Activated T-helper 1 cell treated with anti-CD3 and anti-CD28 coated beads, Interleukin-12 subunit alpha, Interleukin-12 subunit beta, Interleukin-2, Interleukin-4 antibody, amounts not matched to agents 30 ng/mL and 10 ng/mL and 1 ng/mL, durations not matched to agents 14 hours and 24 hours and 36 hours (primary cell): ENCODE data around the gene C1orf115. TPM values are rescaled to one million over a fixed set of nuclear protein-coding genes. Genes with fewer than 3 reads are reported as not detected.

Experiments
- DNase-seq: peaks from one replicate; pipeline ENCODE4 v3.0.0; 2021; ENCODE audit warnings: low spot score
- H3K27ac Mint-ChIP-seq: one replicate; pipeline ENCODE4 v1.8.0; 2021; ENCODE audit warnings: mild to moderate bottlenecking, mixed read lengths
- H3K27me3 Mint-ChIP-seq: one replicate; pipeline ENCODE4 v1.8.0; 2022; ENCODE audit warnings: mild to moderate bottlenecking, moderate library complexity, mixed read lengths; ENCODE audit not compliant: insufficient read depth
- H3K36me3 Mint-ChIP-seq: one replicate; pipeline ENCODE4 v1.8.0; 2021; ENCODE audit warnings: low read depth, mixed read lengths
- H3K4me1 Mint-ChIP-seq: one replicate; pipeline ENCODE4 v1.8.0; 2021; ENCODE audit warnings: low read depth, mixed read lengths
- H3K4me3 Mint-ChIP-seq: one replicate; pipeline ENCODE4 v1.8.0; 2021; ENCODE audit warnings: mild to moderate bottlenecking, moderate library complexity, mixed read lengths
- H3K9me3 Mint-ChIP-seq: one replicate; pipeline ENCODE4 v1.8.0; 2021; ENCODE audit warnings: mixed read lengths
- intact Hi-C: fragments of 100-400 bp; cut with micrococcal nuclease; formaldehyde crosslinking; loops from one replicate; pipeline ENCODE4 v1.15.1; 2024
- total RNA-seq: library from RNA; stranded (reverse); gene quantifications from 2 replicates; pipeline ENCODE4 v1.2.3, GENCODE V29; 2022

The C1orf115 gene
- total RNA-seq, 1 donor from 2014 or later = 0.05 TPM

DNA sequence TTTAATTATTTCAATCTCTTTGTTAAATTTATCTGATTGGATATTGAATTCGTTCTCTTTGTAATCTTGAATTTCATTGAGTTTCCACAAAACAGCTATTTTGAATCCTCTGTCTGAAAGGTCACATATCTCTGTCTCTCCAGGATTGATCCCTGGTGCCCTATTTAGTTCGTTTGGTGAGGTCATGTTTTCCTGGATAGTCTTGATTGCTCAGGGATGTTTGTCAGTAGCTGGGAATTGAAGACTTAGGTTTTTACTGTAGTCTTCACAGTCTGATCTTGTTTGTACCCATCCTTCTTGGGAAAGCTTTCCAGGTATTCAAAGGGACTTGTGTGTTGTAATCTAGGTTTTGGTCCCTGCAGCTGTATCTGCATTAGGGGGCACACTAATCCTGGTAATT, 51.2 kb downstream of the C1orf115 start:
- no peaks in the 10 kb centered on the region for H3K36me3 Mint-ChIP-seq
- H3K4me1 Mint-ChIP-seq = no peaks in the 10 kb centered on the region
- no peak overlapping the region for H3K27ac Mint-ChIP-seq
- DNase-seq = no peak
- H3K27me3 Mint-ChIP-seq = peaks cover 14% of the 10 kb centered on the region
- intact Hi-C loops = no loop called here
- no peaks in the 10 kb centered on the region for H3K9me3 Mint-ChIP-seq
- H3K4me3 Mint-ChIP-seq = no peak overlapping the region

DNA sequence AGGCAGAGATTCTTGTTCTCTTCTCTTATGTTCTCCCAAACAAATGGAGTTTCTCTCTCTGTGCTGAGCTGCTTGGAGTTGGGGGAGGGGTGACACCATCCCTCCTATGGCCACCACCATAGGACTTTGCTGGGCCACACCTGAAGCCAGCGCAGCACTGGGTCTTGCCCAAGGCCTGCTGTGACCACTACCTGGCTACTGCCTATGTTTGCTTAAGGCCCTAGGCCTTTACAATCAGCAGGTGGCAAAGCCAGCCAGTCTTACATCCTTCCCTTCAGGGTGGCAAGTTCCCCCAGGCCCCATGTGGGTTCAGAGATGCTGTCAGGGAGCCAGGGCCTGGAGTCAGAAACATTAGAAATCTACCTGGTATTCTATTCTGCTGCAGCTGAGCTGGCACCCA, 51.7 kb downstream of the C1orf115 start:
- no peak for DNase-seq
- peaks cover 18% of the 10 kb centered on the region for H3K27me3 Mint-ChIP-seq
- H3K4me3 Mint-ChIP-seq = no peak overlapping the region
- H3K27ac Mint-ChIP-seq = no peak overlapping the region
- no peaks in the 10 kb centered on the region for H3K36me3 Mint-ChIP-seq
- no peaks in the 10 kb centered on the region for H3K4me1 Mint-ChIP-seq
- no peaks in the 10 kb centered on the region for H3K9me3 Mint-ChIP-seq
- intact Hi-C loops = no loop called here

DNA sequence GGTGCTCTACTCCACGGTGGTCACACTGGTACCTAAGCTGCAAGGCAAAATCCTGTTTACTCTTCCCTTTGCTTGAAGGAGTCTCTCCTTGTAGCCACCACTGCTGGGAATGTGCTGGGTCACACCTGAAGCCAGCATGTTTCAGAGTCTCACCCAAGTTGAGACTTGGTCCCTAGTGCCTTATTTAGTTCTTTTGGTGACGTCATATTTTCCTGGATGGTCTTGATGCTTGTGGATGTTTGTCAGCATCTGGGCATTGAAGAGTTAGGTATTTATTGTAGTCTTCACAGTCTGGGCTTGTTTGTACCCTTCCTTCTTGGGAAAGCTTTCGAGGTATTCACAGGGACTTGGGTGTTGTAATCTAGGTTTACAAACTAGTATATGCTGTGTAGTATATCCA, 52.4 kb downstream of the C1orf115 start:
- Mint-ChIP-seq H3K4me3 (no peak overlapping the region), H3K36me3 (no peaks in the 10 kb centered on the region), H3K27ac (no peak overlapping the region), H3K4me1 (no peaks in the 10 kb centered on the region), H3K27me3 (peaks cover 22% of the 10 kb centered on the region), H3K9me3 (no peaks in the 10 kb centered on the region)
- no peak for DNase-seq
- intact Hi-C loops = no loop called here

DNA sequence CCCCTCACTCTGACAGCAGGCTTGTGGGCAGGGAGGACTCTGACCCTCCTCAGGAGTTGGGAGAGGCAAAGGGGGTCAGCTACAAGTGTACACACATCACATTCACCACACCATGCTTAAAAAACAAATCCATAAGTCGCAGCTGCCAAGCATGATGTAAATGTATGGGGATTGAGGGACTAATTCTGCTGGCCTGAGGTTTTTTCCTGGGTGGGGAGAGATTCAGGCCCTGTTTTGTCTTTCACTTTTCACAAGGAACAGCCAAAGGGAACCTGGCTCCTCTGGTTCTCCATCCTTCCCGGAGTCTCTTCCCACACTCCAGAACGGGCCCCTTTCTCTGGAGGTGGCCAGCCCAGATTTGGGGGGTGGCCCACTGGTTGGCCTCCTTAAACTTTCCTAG, 56.7 kb downstream of the C1orf115 start:
- no peak overlapping the region for H3K27ac Mint-ChIP-seq
- H3K4me3 Mint-ChIP-seq = no peak overlapping the region
- intact Hi-C loops = no loop called here
- no peaks in the 10 kb centered on the region for H3K9me3 Mint-ChIP-seq
- no peaks in the 10 kb centered on the region for H3K4me1 Mint-ChIP-seq
- peaks cover 51% of the 10 kb centered on the region for H3K27me3 Mint-ChIP-seq
- DNase-seq = no peak
- H3K36me3 Mint-ChIP-seq = no peaks in the 10 kb centered on the region

DNA sequence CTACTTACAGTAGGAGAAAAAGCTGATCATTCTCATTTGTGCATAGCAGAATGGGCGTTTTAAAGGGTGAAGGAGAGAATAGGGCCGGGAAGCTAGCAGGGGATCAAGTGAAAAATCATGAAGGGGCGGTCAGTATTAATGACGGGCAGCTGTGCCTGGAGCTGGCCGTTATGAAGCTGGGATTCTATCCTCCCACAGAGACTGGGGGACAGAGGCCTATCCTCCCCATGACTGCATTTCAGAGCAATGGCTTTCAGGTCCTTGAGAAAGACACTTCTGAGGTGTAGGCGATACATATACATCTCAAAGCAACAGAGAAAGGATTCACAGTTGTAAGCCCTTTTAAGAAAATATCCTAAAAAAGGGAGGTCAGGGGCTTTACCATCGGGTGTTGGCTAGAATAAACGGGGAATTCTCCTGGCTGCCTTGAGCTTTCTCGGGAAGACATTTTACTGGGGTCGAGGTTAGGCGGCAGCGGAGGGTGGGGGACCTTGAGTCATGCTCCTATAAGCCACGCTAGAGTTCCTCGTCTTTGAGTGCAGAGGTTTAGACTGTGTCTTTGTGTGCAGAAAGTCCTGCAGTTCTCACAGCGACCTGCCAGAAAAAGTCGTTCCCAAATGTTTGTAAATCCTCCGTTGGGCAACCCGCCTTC, 57.4 kb downstream of the C1orf115 start:
- Mint-ChIP-seq H3K27me3 (peaks cover 51% of the 10 kb centered on the region), H3K27ac (no peak overlapping the region), H3K9me3 (no peaks in the 10 kb centered on the region), H3K4me3 (no peak overlapping the region), H3K4me1 (no peaks in the 10 kb centered on the region), H3K36me3 (no peaks in the 10 kb centered on the region)
- intact Hi-C loops = no loop called here
- no peak for DNase-seq

DNA sequence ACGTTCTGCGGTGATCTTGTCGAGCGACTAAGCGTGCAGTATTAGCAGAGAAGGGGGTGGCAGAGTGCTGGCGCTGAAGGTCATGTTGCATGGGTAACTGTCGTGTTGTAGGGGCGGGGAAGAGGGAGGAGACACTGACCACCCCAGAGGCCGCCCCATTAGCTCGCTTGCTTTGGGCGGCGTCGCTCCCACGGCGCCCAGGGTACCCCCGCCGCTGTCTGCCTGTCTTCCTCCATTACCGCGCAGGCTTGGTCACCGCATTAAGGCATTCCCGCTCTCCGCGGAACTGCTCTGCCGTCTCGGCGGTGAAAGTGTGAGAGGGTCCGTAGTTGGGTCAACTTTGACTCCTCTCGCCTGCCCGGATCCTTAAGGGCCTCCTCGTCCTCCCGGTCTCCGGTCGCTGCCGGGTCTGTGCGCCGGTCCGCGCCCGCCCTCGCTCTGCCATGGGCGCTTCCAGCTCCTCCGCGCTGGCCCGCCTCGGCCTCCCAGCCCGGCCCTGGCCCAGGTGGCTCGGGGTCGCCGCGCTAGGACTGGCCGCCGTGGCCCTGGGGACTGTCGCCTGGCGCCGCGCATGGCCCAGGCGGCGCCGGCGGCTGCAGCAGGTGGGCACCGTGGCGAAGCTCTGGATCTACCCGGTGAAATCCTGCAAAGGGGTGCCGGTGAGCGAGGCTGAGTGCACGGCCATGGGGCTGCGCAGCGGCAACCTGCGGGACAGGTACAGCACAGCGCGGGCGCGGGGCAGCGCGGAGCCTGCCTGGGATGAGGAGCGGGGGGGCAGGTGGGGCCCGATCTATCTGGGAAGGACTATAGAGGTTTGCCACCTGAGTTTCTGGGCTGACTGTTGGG, 58.1 kb downstream of the C1orf115 start, which contains the start of gene MTARC2:
Gene MTARC2, plus strand, starts transcription at position 234 of the 846 bp plus-strand sequence. Its CDS starts 210 bp downstream, at position 444.
- Mint-ChIP-seq H3K27ac (no peak within 1 kb of the TSS), H3K4me1 (no peaks in the 10 kb centered on the region)

More for the DNA sequence above, 58.1 kb downstream of the C1orf115 start, which contains the start of gene MTARC2:
- intact Hi-C loops = no loop called here
- Mint-ChIP-seq H3K27me3 (peaks cover 51% of the 10 kb centered on the region), H3K9me3 (no peaks in the 10 kb centered on the region), H3K4me3 (no peak within 1 kb of the TSS), H3K36me3 (no peaks in the 10 kb centered on the region)
- DNase-seq = no peak

Other genes with a start within 250 kb of the C1orf115 start
- gene MARK1, start 162.2 kb upstream of the C1orf115 start, total RNA-seq = not detected in 2 replicates
- not detected in 2 replicates for gene MTARC2, start 58.0 kb downstream of the C1orf115 start, total RNA-seq
- gene MTARC1, start 96.5 kb downstream of the C1orf115 start, total RNA-seq = not detected in 2 replicates
- gene HLX, start 189.1 kb downstream of the C1orf115 start, total RNA-seq = 5.1 and 6.3 TPM in 2 replicates